ENCODE data around the gene BTBD9.

DNA sequence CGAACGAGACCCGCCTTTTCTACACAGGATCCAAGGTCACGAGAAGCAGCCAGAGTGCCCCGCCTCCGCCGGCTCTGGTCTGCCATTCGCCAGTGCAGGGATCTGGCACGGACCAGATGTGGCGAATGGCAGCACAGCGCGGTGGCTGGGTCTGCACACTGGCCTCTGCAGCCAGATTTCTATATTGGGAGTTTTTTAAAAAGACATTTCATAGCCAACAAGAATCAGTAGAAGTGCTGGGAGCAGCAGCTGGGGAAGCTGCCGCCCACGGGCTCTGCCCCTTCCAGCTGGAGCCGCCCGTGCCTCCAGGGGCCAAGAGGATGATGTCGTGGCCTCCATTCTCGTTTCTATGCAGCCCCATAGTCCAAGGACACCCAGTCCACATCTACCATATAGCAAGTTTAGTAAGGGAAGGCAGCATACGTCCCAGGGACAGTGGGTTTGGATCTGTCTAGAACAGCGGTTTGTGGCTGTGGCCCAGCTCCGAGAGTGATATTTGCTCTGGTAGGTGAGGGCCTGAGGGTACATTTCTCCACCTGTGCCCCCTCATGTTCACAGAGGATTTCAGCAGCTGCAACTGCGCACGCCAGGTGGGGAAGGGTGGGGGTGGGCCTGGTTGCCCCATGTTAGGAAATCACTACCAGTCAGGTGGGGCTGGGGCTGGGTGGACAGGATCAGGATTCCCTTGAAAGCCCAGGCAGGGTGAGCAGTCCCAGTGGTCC is 486.5 kb downstream of the BTBD9 start:
- TF ChIP-seq, protein P1, sequence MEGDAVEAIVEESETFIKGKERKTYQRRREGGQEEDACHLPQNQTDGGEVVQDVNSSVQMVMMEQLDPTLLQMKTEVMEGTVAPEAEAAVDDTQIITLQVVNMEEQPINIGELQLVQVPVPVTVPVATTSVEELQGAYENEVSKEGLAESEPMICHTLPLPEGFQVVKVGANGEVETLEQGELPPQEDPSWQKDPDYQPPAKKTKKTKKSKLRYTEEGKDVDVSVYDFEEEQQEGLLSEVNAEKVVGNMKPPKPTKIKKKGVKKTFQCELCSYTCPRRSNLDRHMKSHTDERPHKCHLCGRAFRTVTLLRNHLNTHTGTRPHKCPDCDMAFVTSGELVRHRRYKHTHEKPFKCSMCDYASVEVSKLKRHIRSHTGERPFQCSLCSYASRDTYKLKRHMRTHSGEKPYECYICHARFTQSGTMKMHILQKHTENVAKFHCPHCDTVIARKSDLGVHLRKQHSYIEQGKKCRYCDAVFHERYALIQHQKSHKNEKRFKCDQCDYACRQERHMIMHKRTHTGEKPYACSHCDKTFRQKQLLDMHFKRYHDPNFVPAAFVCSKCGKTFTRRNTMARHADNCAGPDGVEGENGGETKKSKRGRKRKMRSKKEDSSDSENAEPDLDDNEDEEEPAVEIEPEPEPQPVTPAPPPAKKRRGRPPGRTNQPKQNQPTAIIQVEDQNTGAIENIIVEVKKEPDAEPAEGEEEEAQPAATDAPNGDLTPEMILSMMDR (IDR thresholded peaks at IDR 0.05) = no peak
- TF ChIP-seq EP300 (IDR thresholded peaks at IDR 0.05; ENCODE audit: low read depth) (no peak), POLR2AphosphoS5 (IDR thresholded peaks at IDR 0.05) (no peak), POLR2A (IDR thresholded peaks at IDR 0.05) (no peak)

Data from transverse colon (tissue), 4 donors.